Stimulated activated naive CD8-positive, alpha-beta T cell treated with anti-CD3 and anti-CD28 coated beads, Interleukin-15, Interleukin-2, amounts not matched to agents 100 U/mL and 50 U/mL, for 24 hours (primary cell): Measurements from ENCODE around the gene SIGLEC12.

Experiments used
- ATAC-seq: fragments of 150-1000 bp; cut with Tn5 transposase; one replicate; pipeline ENCODE4 v1.10.0; 2021
- DNase-seq: peaks from one replicate; pipeline ENCODE4 v3.0.0; 2021

SIGLEC12 gene

GRCh38 chr19:51501594-51502263 lies at the start of gene SIGLEC12:
Gene SIGLEC12 (minus strand): TSS chr19:51501800. CDS start chr19:51501733, 67 bp downstream.
- DNase-seq, result peak; percentile 49
- ATAC-seq, result peak; percentile 55

DNA sequence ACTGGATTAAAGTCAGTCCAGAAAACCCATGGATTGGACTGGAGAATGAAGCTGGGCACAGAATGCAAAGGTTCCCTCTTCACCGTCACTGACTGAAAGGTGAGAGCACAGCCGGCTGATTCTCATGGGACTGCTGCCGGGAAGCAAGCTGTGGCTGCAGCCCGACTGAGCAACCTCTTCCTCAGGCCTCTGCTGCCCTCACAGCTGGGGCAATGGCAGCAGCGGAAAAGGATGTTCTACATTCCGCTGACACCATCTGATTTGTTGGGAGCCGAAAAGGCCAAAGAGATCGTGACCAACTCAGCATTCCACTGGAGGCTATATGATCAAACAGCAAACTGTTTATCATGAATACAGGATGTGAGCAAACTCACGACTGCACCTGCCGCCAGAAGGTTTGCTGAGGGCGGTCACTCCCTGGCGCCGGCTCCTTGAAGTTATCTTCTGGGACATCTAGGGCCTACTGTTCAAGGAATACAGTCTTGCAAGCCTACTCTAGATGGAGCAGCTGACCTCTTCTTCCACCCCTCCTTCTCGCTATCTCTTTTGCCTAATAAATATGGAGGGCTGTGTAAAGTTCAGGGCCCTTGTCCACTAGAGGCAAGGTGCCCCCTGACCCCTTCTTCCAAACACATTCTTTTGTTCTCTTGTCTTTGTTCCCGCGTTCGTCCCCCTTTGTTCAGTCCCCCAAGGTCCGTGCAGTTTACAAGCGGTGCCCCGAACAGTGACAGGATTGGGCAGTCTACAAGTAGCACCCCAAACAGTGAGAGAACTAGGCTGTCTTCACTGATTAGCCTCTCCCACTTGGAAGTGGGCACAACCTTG lies 49.5 kb upstream of the SIGLEC12 start:
- ATAC-seq, result no peak
- no peak for DNase-seq

DNA sequence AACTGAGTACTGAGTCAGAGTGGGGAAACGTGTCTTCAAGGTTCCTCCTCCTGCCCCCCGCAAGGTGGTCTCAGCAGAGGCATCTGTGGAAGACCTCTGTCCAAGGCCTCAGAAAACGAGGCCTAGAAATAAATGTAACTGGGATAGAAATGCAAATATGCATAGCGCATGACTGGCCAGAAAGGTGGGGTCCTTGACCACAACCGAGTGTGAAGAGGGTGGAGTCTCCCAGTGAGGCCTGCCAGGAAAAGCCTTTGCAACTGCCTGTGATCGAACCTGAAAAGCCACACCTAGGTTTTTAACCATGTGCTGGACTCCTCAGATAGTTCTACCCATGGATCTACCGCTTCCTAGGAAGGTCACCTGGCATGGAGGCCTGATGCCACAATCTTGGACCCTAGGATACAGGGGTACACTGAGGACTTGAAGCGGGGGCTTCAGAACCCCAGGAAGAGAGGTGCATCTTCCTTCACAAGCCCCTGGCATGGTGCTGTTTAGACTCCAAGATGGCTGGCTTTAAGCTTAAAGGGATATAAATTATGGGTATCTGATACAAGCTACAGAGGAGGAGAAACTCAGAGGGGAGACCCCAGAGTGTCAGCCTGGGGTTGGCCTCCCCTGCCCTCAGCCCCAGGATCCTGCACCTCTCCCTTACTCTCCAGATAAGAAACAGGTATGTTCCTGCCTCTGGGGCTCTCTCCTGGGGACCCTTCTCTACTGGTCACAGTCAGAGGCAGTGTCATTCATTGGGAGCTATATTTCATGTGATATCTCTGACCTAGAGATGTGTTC lies 48.1 kb upstream of the SIGLEC12 start:
- DNase-seq, result no peak

DNA sequence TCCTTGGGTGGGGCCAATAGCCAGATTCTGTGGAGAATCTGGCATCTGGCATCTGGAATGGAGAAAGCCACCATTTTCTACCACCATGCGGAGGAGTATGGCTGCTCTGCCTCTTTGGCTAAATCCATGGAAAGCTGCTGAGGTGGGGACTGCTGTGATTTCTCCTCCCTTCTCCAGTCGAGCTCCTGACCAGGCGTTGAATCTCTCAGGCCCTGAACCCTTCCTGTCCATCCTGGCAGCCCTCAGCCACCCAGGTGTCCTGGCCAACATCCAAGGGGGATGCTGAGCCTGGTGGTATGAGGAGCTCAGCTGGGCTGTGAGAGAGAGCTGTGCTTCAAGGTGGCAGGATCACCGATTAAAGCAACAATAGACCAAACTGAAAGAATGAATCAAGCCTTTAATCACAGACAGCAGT lies 47.3 kb upstream of the SIGLEC12 start:
- ATAC-seq (no peak), DNase-seq (no peak)

More for the DNA sequence above, 48.1 kb upstream of the SIGLEC12 start:
- ATAC-seq, result no peak

- DNase-seq, result no peak
- no peak for ATAC-seq
Observed at GRCh38 chr19:51548213-51548651, 46.6 kb upstream of the SIGLEC12 start.

GRCh38 chr19:51547397-51548212 lies 46.0 kb upstream of the SIGLEC12 start:
- ATAC-seq (no peak), DNase-seq (no peak)

- peak; percentile 85 for ATAC-seq
Observed at GRCh38 chr19:51546650-51547396, 45.2 kb upstream of the SIGLEC12 start.

DNA sequence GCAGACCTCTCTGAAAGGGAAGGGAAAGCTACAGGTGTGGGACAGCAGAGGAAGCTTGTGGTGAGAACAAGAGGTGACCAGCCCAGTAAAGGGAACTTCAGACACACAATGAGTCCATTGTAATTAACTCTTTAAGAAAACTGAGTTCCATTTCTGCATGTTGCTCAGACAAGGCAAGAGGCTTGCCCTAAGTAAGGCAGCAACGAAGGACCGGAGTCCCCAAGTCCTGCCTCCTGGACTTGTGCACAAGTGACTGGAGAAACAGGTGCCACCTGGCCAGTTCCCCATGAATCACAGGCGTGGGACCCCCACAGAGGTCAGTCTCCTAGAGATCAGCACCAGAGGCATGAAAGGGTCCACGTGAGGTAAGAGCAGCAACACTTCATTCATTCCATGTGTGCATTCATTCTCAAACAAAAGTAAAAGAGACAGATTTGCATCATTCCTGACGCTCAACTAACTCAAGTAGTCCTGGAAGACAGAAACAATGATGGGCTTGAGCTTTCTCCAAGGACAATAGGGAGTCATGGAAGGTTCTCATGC lies 44.6 kb upstream of the SIGLEC12 start:
- no peak for ATAC-seq

More at GRCh38 chr19:51546650-51547396, 45.2 kb upstream of the SIGLEC12 start:
- DNase-seq, result peak; percentile 25

DNA sequence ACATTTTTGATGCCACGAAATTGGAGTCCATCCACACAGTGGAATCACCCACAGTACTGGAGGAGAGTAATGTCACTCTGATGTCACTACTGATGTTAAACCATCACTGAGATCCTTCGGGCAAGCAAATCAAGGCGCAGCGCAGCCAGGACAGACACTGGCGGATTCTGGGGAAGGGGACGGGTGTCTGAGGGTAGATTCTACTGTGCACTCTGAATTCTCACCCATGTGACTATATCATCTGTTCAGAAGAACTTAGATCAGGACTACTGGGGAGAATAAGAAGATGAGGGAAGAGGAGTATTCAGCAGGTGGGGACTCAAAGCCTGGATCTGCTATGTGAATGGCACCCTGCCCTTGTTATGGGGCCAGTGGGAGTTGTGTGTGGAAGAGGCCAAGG lies 42.4 kb upstream of the SIGLEC12 start:
- no peak for DNase-seq
- no peak for ATAC-seq

More for the DNA sequence above, 44.6 kb upstream of the SIGLEC12 start:
- DNase-seq, result no peak

- no peak for DNase-seq
- ATAC-seq, result no peak
Observed at GRCh38 chr19:51542699-51543098, 41.1 kb upstream of the SIGLEC12 start.

- DNase-seq, result no peak
- no peak for ATAC-seq
Observed at GRCh38 chr19:51541458-51542357, 40.1 kb upstream of the SIGLEC12 start.

DNA sequence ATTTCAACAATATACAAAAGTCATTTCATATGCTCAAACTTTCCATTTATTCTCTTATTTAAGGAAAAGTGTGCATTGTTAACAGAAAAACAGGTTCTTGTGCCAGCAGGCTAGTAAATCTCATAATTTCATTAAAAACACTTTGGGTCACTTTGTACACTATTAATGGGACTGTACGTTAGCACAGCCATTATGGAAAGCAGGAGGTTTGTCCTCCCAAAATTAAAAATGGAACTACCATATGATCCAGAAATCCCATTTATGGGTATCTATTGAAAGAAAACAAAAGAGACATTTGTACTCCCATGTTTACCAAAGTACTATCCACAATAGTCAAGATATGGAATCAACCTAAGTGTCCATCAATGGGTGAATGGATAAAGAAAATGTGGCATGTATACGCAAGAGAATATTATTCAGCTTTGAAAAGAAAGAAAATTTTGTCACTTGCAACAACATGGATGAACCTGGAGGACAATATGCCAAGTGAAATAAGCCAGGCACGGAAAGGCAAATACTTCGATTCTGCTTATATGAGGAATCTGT lies 38.3 kb upstream of the SIGLEC12 start:
- ATAC-seq (no peak), DNase-seq (no peak)

DNA sequence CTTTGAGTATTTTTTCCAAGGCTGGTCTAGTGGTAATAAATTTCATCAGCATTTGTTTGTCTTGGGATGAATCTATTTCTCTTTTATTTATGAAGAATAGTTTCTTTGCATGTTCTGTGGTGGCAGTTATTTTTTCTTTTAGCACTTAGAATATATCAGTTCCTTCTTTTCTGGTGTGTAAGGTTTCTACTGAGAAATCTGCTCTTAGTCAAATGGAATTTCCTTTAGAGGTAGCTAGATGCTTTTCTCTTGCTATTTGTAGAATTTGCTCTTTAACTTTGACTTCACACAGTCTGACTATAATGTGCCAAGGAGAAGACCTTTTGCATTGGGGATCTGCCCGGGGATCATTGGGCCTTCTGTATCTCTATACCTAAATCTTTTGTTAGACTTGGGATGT lies 33.9 kb upstream of the SIGLEC12 start:
- DNase-seq (no peak), ATAC-seq (no peak)

GRCh38 chr19:51531349-51532315 lies 30.0 kb upstream of the SIGLEC12 start, which contains the start of gene SIGLEC6:
Gene SIGLEC6 (minus strand): TSS chr19:51531670. CDS start chr19:51531648, 22 bp downstream.
- DNase-seq (peak; percentile 42), ATAC-seq (peak; percentile 86)

- no peak for ATAC-seq
- no peak for DNase-seq
Observed at GRCh38 chr19:51530616-51531015, 29.0 kb upstream of the SIGLEC12 start.

DNA sequence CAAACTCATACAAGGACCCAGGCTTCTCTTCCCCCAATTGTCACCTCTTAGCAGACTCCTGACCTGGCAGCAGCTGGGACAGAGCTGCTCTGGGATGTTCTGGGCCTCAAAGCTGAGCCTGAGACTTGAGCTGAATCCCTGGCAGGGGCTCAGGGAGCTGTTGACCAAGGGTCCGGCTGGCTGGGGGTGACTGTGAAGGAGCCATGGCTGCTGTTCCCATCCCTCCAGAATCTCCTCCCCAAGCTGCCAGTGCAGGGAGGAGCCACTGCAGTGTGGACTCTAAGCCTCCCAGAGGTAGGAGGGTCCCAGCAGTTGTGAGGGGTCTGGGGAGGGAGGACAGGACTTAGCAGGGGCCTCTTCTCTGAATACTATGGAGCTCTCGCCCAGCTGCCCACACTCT lies 27.7 kb upstream of the SIGLEC12 start:
- ATAC-seq, result no peak
- DNase-seq, result no peak

- ATAC-seq, result no peak
- DNase-seq, result no peak
Observed at GRCh38 chr19:51525651-51526050, 24.1 kb upstream of the SIGLEC12 start.
